ENCODE measurements around the gene ENDOD1. TPM values are rescaled to one million over a fixed set of nuclear protein-coding genes. Genes with fewer than 3 reads are reported as not detected.

ENDOD1 gene
- total and polyA plus RNA-seq, 2 experiments from 2014 or later, result 0.76 to 4.0 TPM

GRCh38 chr11:95091663-95092180 lies 2.1 kb downstream of the ENDOD1 start (continued):
- TF ChIP-seq ZNF462 (CRISPR knock-in tag; IDR thresholded peaks at IDR 0.05) (no peak), NANOG (IDR thresholded peaks at IDR 0.05; ENCODE audit: borderline replicate concordance) (no peak), CREB1 (CRISPR knock-in tag; IDR thresholded peaks at IDR 0.05; ENCODE audit: low read depth) (no peak), ZNF331 (CRISPR knock-in tag; IDR thresholded peaks at IDR 0.05; ENCODE audit: low read depth) (no peak), STAT1 (IDR thresholded peaks at IDR 0.05; ENCODE audit: unreplicated experiment) (no peak), JUNB (IDR thresholded peaks at IDR 0.05; ENCODE audit: unreplicated experiment) (no peak), POLR2AphosphoS5 (IDR thresholded peaks at IDR 0.05; ENCODE audit: low read depth) (no peak), ETS1 (IDR thresholded peaks at IDR 0.05) (no peak)
